H1 (cell line): ENCODE measurements around the gene HOXD4.

Source experiments
- CEBPB ChIP-seq: IDR thresholded peaks from 2 replicates; pipeline ENCODE4 v1.6.1; 2012; ENCODE audit warnings: low read depth, low read length
- GABPA ChIP-seq: IDR thresholded peaks from 2 replicates; pipeline ENCODE4 v1.6.1; 2011; ENCODE audit warnings: mild to moderate bottlenecking, low read length, moderate library complexity, borderline replicate concordance; ENCODE audit not compliant: insufficient read depth
- HDAC6 ChIP-seq: IDR thresholded peaks from one replicate; pipeline ENCODE4 v1.7.1; 2012; ENCODE audit warnings: low read depth, mild to moderate bottlenecking, inconsistent platforms, low read length, moderate library complexity
- POLR2A ChIP-seq, 2 experiments: IDR thresholded peaks; 1 replicate in 1 of 2; 2 replicates in 1 of 2; pipeline ENCODE4 v1.6.1; 2011; ENCODE audit warnings: low read depth in 2 of 2, low read length in 2 of 2, mild to moderate bottlenecking in 2 of 2; ENCODE audit errors: control extremely low read depth in 1 of 2
- RFX5 ChIP-seq: IDR thresholded peaks from 2 replicates; pipeline ENCODE4 v1.6.1; 2011; ENCODE audit warnings: low read depth, low read length, improper control_type of control experiment, borderline replicate concordance
- RNF2 ChIP-seq: fragments of 200-900, 300-1000 bp; sonication (generic); IDR thresholded peaks from 2 replicates; pipeline ENCODE4 v1.7.1; 2016; ENCODE audit warnings: borderline replicate concordance, low read depth, mild to moderate bottlenecking, antibody characterized with exemption, low read length; ENCODE audit not compliant: poor library complexity, severe bottlenecking; ENCODE audit errors: missing control alignments
- RXRA ChIP-seq: IDR thresholded peaks from 2 replicates; pipeline ENCODE4 v1.6.1; 2011; ENCODE audit warnings: low read depth, mild to moderate bottlenecking, low read length, moderate library complexity; ENCODE audit not compliant: insufficient read depth
- SRF ChIP-seq: IDR thresholded peaks from 2 replicates; pipeline ENCODE4 v1.6.1; 2011; ENCODE audit warnings: mild to moderate bottlenecking, low read depth, low read length, moderate library complexity
- TAF1 ChIP-seq: IDR thresholded peaks from 2 replicates; pipeline ENCODE4 v1.6.1; 2011; ENCODE audit warnings: mild to moderate bottlenecking, low read depth, low read length
- TF ChIP-seq, protein P1 (sequence below), 3 experiments: IDR thresholded peaks; 1 replicate in 2 of 3; 2 replicates in 1 of 3; pipeline versions ENCODE4 v1.5.1 to v1.6.1; 2011; ENCODE audit warnings: low read length in 3 of 3, mild to moderate bottlenecking in 3 of 3, inconsistent platforms in 2 of 3, low read depth in 1 of 3, moderate library complexity in 1 of 3; ENCODE audit not compliant: insufficient read depth in 1 of 3; ENCODE audit errors: control extremely low read depth in 1 of 3

GRCh38 chr2:176187899-176188773 is 36.8 kb downstream of the HOXD4 start, which contains the start of gene HOXD1:
- TF ChIP-seq, protein P1, sequence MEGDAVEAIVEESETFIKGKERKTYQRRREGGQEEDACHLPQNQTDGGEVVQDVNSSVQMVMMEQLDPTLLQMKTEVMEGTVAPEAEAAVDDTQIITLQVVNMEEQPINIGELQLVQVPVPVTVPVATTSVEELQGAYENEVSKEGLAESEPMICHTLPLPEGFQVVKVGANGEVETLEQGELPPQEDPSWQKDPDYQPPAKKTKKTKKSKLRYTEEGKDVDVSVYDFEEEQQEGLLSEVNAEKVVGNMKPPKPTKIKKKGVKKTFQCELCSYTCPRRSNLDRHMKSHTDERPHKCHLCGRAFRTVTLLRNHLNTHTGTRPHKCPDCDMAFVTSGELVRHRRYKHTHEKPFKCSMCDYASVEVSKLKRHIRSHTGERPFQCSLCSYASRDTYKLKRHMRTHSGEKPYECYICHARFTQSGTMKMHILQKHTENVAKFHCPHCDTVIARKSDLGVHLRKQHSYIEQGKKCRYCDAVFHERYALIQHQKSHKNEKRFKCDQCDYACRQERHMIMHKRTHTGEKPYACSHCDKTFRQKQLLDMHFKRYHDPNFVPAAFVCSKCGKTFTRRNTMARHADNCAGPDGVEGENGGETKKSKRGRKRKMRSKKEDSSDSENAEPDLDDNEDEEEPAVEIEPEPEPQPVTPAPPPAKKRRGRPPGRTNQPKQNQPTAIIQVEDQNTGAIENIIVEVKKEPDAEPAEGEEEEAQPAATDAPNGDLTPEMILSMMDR (IDR thresholded peaks at IDR 0.05; ENCODE audit: control extremely low read depth in 1 of 3, insufficient read depth in 1 of 3, low read depth in 1 of 3, low read length in 3 of 3) = no peak
- TF ChIP-seq HDAC6 (no peak), GABPA (no peak), RFX5 (no peak), TAF1 (no peak), SRF (no peak), RNF2 (peak; percentile 58), CEBPB (no peak), POLR2A (IDR thresholded peaks at IDR 0.05; ENCODE audit: control extremely low read depth in 1 of 2, low read depth in 2 of 2, low read length in 2 of 2) (peak in 1 of 2 experiments; percentile 20; a peak in 1 of 3 replicates), RXRA (no peak)
